ENCODE data around the gene ROPN1L.

DNA sequence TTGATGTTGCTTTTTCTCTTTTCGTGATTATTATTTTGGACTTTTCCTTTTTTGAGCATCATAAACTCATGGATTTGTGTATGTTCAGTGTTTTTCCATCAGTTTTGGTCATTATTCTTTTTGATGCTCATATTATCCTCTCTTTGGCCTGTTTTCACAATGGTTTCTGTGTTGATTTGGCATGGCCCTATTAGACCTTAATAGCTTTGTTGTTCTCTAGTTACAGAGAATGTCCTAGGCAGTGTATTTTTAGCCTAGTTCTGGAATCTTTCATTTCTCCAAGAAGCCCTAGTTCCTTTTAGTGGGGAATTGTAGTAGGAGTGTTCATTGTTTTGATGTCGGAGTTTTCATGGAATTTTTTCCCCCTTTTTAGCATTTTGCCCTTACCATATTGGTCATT is 41.3 kb upstream of the ROPN1L start:
- TF ChIP-seq CTCF (IDR thresholded peaks at IDR 0.05; ENCODE audit: insufficient read depth, low read depth, low read length), result no peak
- TF ChIP-seq EZH2 (IDR thresholded peaks at IDR 0.05; ENCODE audit: insufficient read depth, low read length), result no peak
